WTC11 (cell line): Measurements from ENCODE around the gene TRIB2.

ENCODE experiments used
- ATF1 ChIP-seq: sonication (generic); formaldehyde crosslinking; IDR thresholded peaks from 2 replicates; pipeline ENCODE4 v1.8.1; 2023; ENCODE audit warnings: mild to moderate bottlenecking, moderate library complexity, missing genetic modification reagents
- CTCF ChIP-seq: fragments of 200-600 bp; IDR thresholded peaks from 2 replicates; pipeline ENCODE4 v1.8.0; 2022; ENCODE audit warnings: antibody characterized with exemption
- IRF1 ChIP-seq: sonication (generic); formaldehyde crosslinking; IDR thresholded peaks from 2 replicates; pipeline ENCODE4 v1.8.0; 2023; ENCODE audit warnings: missing genetic modification reagents
- MAX ChIP-seq: sonication (generic); formaldehyde crosslinking; IDR thresholded peaks from 2 replicates; pipeline ENCODE4 v1.8.0; 2022; ENCODE audit warnings: mild to moderate bottlenecking, missing genetic modification reagents
- SMAD3 ChIP-seq: sonication (generic); formaldehyde crosslinking; IDR thresholded peaks from 2 replicates; pipeline ENCODE4 v1.8.0; 2022; ENCODE audit warnings: missing genetic modification reagents, mild to moderate bottlenecking, borderline replicate concordance

GRCh38 chr2:12717191-12718014 is 667 bp downstream of the TRIB2 start:
- no peak for TF ChIP-seq IRF1 (CRISPR knock-in tag)
- no peak for TF ChIP-seq CTCF
- TF ChIP-seq MAX (CRISPR knock-in tag) = 0 out of 2 replicates have a peak, but pooled peaks have one; percentile 36
- no peak for TF ChIP-seq ATF1
- peak; percentile 69; the same call in 1 of the 2 replicates for TF ChIP-seq SMAD3 (CRISPR knock-in tag)
